HG03108 (cell line): Measurements from ENCODE around the gene SLC9B2.
A peak's percentile ranks its signal among the peaks of the same experiment; 100 is the strongest.

ENCODE experiments used
- ATAC-seq: cut with Tn5 transposase; IDR thresholded peaks from one replicate; pipeline ENCODE4 v1.9.1; 2021; ENCODE audit warnings: moderate library complexity; ENCODE audit not compliant: unreplicated experiment

The SLC9B2 gene

DNA sequence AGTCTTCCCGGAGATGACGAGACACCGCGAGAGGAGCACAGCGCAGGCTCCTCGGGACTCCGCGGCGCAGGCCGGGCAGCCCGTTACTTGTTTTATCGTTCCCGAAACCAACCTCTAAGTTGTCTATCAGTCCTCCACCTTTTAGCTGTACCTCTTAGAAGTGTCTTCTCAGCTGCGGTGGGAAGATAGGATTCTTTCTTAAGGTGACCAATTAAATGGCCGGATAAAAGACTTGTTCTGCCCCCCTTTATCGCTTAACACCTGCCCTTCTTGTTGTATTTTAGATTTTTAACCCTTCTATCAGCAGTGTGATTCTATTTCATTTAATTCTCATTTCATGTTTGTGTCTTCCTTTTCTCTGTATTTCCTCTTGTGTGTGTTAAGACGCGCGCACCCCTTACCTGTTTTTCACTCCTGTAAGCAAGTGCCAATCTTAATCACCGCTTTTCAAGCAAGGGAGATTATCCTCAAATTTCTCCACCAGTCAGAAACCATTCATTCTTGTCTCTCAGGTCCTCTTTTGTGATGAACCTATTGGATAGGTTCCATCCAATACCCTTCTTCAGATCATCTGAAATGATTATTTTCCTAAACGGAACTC, at the start of gene SLC9B2:
Gene SLC9B2 (minus strand): TSS at position 15 of the 601 bp plus-strand sequence. CDS start 9,211 bp downstream, outside the sequence.
- peak; percentile 44 for ATAC-seq

DNA sequence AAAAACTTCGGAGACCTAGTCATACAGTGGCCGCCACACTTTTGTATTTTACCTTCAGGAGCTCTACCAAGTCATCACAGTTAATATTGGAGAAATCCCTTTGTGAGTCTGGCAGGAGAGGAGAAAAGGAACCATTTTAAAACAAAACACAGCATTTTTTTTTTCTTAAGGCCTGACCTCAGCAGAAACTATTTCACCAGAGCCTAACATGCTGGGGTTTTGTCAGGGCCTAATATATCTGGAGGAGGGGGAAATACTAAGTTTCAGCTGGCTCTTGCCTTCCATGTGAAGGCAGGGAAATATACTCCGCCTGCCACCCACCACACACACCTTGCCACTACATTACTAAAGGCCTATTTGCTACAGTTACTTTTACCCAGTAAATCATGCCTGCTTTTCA, 49.6 kb upstream of the SLC9B2 start:
- no peak for ATAC-seq

GRCh38 chr4:103123114-103123513, 46.6 kb upstream of the SLC9B2 start:
- ATAC-seq, result no peak

DNA sequence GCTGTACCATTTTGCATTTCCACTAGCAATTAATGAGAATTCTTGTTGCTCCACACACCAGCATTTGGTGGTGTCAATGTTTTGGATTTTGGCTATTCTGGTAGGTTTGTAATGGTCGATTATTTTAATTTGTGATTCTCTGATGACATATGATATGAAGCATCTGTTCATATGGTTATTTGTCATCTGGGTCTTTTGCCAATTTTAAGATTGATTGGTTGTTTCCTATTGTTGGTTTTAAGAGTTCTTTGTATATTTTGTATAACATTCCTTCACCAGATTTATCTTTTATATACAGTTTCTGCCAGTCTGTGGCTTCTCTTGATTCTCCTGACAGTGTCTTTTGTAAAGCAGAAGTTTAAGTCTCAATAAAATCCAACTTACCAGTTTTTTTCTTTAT, 41.6 kb upstream of the SLC9B2 start:
- no peak for ATAC-seq

- no peak for ATAC-seq
Observed at GRCh38 chr4:103111598-103111997, 35.0 kb upstream of the SLC9B2 start.

DNA sequence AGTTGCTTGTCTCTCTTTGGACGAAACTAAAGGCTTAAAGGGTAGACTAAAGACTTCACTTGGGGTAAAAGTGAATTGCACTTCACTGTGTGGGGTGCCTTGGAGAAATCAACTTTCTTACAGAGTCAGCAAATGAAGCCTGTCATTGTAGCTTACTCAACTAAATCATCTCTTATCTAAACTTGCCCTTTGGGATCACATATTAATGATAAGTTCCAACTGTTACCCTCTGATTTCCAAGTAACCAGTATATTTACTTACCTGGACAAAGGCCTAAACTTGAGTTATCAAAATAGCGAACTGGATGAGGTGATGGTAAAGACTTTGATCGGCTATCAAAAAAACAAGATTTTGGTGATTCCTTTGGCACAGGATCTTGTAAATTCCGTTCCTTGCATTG, 32.0 kb upstream of the SLC9B2 start:
- no peak for ATAC-seq

GRCh38 chr4:103105558-103106356, 29.2 kb upstream of the SLC9B2 start:
- ATAC-seq, result no peak

GRCh38 chr4:103104886-103105285, 28.3 kb upstream of the SLC9B2 start:
- ATAC-seq, result no peak

GRCh38 chr4:103100691-103101090, 24.1 kb upstream of the SLC9B2 start:
- ATAC-seq, result no peak

GRCh38 chr4:103099691-103100392, 23.3 kb upstream of the SLC9B2 start, which contains the start of gene BDH2:
Gene BDH2, minus strand, starts transcription at chr4:103099834. Its CDS starts 3,580 bp downstream, at chr4:103096254.
- peak; percentile 94 for ATAC-seq

DNA sequence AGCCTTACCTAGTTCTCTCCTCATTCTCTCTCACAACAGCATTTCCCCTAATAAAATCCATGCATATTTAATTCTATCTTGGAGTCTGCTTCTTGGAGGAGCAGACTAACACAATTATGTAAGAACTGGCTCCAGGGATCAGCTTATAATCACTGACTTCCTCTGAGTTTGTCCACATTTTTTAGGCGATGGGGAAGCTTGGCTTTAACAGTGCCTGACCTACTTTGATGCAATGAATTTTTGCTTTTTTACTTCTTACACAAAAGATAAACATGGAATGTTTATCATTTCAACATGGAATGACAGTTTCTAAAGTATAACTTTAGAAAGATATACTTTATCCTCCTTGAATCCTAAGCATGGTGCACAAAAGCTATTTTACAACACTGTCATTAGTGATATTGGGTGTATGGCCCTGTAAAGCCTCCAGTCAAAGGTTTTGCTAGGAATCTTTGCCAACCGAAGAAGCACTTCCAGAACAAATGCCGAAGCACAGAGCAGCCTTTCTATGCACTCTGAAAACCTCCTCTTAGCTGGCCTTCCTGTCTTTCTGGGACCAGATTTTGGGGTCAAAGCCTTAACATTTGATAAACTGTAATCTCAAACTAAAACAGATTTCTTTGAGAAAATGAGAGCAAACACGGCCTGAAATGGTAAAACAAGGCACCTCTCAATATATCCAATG, 22.3 kb upstream of the SLC9B2 start:
- ATAC-seq, result no peak

DNA sequence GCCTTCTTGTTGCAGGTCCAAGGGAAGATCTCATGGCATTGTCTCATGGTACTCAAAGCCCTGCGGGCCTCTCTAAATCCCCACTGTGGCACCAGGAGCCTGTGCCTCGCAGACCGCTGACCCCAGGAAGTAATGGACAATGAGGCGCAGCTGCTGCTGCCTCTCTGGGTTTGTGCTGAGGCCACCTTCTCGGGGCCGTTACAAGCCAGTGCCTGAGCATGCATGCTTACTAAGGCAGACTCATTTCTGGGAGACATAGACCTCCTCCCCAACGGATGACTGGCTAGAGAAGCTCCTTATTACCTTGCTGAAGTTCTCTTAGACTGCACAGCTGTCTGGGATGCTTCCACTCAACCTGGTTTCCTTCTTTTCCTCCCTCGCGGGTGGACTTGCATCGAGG, 21.8 kb upstream of the SLC9B2 start:
- no peak for ATAC-seq

GRCh38 chr4:103097112-103097511, 20.6 kb upstream of the SLC9B2 start:
- ATAC-seq, result no peak

GRCh38 chr4:103095080-103095479, 18.5 kb upstream of the SLC9B2 start:
- ATAC-seq, result no peak

GRCh38 chr4:103092245-103092644, 15.7 kb upstream of the SLC9B2 start:
- ATAC-seq, result no peak

DNA sequence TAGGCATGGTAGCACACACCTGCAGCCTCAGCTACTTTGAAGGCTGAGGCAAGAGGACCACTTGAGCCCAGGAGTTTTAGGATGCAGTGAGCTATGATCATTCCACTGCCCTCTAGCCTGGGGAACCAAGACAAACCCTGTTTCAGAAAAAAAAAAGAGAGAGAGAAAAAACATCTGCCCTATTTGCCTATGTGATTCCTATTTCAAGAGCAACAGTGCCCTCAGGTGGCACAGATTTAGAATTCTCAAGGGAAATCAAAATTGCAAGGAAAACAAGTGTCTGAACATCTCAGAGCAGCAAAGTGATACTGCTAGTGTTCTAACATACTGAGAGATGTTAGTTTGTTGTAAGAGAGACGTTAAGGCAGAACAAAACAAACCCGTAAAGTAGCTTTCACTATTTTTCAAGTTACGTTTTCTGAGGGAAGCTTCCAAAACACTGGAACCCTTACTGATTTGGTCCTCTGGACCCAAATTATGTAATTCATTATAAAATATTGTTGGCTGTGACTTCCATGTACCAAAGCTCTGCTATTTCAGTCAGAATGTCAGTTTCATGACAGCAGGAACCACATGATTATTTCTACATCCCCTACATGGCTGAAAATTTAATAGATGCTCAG, 15.2 kb upstream of the SLC9B2 start:
- ATAC-seq, result peak; percentile 67

GRCh38 chr4:103089481-103089880, 12.9 kb upstream of the SLC9B2 start:
- no peak for ATAC-seq

DNA sequence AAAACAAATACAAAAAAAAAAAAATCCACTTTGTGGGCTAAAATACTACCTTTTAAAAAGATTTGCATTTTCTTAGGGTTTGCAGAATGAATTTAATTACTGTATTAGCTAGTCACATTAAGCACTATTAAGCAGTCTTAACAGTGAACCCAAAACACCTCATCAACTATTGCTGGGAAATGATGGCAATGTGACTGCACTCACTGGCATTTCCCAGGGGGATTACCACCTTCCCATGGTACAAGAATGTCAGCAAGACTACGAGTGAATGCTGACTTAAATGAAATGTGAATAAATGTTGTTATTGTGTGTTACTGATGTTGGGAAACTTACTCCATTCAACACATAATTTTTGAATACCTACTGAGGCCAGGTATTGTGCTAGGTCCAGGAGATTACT, 10.0 kb upstream of the SLC9B2 start:
- ATAC-seq, result no peak

GRCh38 chr4:103085555-103086196, 9.1 kb upstream of the SLC9B2 start:
- no peak for ATAC-seq

DNA sequence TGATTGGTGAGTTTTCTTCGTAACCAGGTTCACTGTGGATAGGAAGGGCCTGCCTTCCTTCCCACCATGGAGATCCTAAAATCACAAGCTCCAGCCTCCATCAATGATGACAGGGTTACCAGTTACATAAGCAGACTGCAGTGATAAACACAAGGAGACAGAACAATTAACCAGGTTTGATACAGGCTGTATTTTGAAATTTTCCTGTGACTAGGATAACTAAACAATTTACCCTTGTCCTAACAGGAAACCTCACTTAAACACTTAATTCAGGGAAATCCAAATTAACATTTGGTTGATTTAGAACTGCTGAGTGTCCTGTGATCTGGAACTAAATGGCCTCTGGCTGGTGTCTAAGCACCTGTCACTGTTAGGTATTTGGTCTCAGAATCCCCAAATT, 3.1 kb upstream of the SLC9B2 start:
- no peak for ATAC-seq
